ENCODE results near the gene ELAVL2.
A peak's percentile ranks its signal among the peaks of the same experiment; 100 is the strongest.
"Not testable (repeated sequence)": the region's sequence is repeated elsewhere in the genome, so short reads cannot be mapped to it uniquely, and the experiment has no call there.

The ELAVL2 gene

DNA sequence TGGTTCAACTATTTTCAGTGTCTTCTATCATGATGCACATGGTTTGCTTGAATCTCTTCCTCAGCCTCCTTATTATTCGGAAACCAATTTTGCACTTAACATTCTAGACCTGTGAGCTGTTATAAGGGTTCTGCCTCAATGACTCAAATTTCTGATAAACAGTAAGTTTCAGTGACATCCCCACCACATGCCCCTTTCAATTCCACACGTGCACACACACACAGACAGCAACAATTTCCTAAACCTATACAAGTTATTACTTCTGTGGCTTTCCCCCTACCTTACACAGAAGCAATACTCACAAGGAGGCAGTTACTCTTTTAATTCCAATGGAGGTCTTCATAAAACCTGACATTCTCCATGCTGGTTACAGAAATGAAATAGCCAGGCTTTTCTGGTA lies 102.4 kb downstream of the ELAVL2 start:
- no peak overlapping the region for H3K4me3 ChIP-seq (ENCODE audit: low read depth, low read length)
- in situ Hi-C loops (cut with HindIII; ENCODE audit: low sequenced_read_pairs) = no loop called here
- TF ChIP-seq, protein P1, sequence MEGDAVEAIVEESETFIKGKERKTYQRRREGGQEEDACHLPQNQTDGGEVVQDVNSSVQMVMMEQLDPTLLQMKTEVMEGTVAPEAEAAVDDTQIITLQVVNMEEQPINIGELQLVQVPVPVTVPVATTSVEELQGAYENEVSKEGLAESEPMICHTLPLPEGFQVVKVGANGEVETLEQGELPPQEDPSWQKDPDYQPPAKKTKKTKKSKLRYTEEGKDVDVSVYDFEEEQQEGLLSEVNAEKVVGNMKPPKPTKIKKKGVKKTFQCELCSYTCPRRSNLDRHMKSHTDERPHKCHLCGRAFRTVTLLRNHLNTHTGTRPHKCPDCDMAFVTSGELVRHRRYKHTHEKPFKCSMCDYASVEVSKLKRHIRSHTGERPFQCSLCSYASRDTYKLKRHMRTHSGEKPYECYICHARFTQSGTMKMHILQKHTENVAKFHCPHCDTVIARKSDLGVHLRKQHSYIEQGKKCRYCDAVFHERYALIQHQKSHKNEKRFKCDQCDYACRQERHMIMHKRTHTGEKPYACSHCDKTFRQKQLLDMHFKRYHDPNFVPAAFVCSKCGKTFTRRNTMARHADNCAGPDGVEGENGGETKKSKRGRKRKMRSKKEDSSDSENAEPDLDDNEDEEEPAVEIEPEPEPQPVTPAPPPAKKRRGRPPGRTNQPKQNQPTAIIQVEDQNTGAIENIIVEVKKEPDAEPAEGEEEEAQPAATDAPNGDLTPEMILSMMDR (IDR thresholded peaks at IDR 0.05; ENCODE audit: low read depth, low read length) = no peak
- DNase-seq (ENCODE audit: low read depth, low spot score) = no peak

- H3K4me3 ChIP-seq (ENCODE audit: low read depth, low read length); in situ Hi-C loops (cut with HindIII; ENCODE audit: low sequenced_read_pairs); DNase-seq (ENCODE audit: low read depth, low spot score): not testable (repeated sequence)
Measured at GRCh38 chr9:23723048-23723447, 103.0 kb downstream of the ELAVL2 start.

DNA sequence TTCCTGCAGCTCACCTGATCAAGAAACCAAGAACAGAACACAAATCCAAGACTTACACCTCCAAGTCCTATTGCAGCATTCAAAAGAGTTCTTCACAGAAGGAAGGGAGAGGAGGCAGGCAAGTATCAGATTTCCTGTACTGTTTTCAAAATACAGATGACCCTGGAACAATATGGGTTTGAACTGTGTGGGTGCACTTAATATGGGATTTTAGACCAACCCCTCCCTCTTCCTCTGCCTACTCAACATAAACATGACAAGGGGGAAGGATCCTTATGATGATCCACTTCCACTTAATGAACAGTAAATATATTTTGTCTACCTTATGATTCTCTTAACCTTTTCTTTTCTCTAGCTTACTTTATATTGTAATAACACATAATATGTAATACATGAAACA lies 104.6 kb downstream of the ELAVL2 start:
- H3K4me3 ChIP-seq (ENCODE audit: low read depth, low read length) = no peak overlapping the region
- no peak for DNase-seq (ENCODE audit: low read depth, low spot score)
- TF ChIP-seq, protein P1 (IDR thresholded peaks at IDR 0.05; ENCODE audit: low read depth, low read length) = no peak
- in situ Hi-C loops (cut with HindIII; ENCODE audit: low sequenced_read_pairs) = no loop called here

DNA sequence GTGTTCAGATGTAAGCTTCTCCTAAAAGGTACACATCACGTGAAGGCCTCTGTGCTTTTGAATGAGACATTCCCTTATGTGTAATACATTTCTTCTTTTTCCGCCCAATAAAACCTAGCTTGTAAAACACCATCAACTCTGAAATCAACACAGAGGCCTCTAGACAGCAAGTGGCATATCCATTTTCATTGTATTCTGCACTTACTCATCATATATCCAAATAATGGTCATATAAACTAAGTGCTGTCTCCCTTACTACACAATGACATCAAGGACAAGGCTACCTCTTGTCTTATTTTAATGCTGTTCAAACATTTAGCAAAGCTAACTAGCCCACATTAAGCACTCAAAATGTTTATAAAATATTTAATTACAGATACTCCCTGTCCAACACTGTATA lies 108.5 kb downstream of the ELAVL2 start:
- H3K4me3 ChIP-seq (ENCODE audit: low read depth, low read length) = no peak overlapping the region
- in situ Hi-C loops (cut with HindIII; ENCODE audit: low sequenced_read_pairs) = no loop called here
- no peak for DNase-seq (ENCODE audit: low read depth, low spot score)
- TF ChIP-seq, protein P1 (IDR thresholded peaks at IDR 0.05; ENCODE audit: low read depth, low read length) = no peak

- no peak for DNase-seq (ENCODE audit: low read depth, low spot score)
- TF ChIP-seq, protein P1 (IDR thresholded peaks at IDR 0.05; ENCODE audit: low read depth, low read length) = no peak
- H3K4me3 ChIP-seq (ENCODE audit: low read depth, low read length) = no peak overlapping the region
- in situ Hi-C loops (cut with HindIII; ENCODE audit: low sequenced_read_pairs) = no loop called here
Measured at GRCh38 chr9:23707249-23707648, 118.8 kb downstream of the ELAVL2 start.

GRCh38 chr9:23702311-23702922 lies 123.6 kb downstream of the ELAVL2 start:
- peak; percentile 64 for DNase-seq (ENCODE audit: low read depth, low spot score)
- H3K4me3 ChIP-seq (ENCODE audit: low read depth, low read length) = no peak overlapping the region
- TF ChIP-seq, protein P1 (IDR thresholded peaks at IDR 0.05; ENCODE audit: low read depth, low read length) = peak; percentile 9
- in situ Hi-C loops (cut with HindIII; ENCODE audit: low sequenced_read_pairs) = no loop called here

GRCh38 chr9:23701291-23701690 lies 124.7 kb downstream of the ELAVL2 start:
- TF ChIP-seq, protein P1 (IDR thresholded peaks at IDR 0.05; ENCODE audit: low read depth, low read length) = no peak
- in situ Hi-C loops (cut with HindIII; ENCODE audit: low sequenced_read_pairs) = no loop called here
- no peak for DNase-seq (ENCODE audit: low read depth, low spot score)
- no peak overlapping the region for H3K4me3 ChIP-seq (ENCODE audit: low read depth, low read length)
